Liver (tissue), 9 donors: ENCODE results near the gene PITPNC1. TPM values are rescaled to one million over a fixed set of nuclear protein-coding genes. Genes with fewer than 3 reads are reported as not detected.

Experiments used
- DNase-seq: peaks from one replicate; pipeline ENCODE4 v3.0.0-alpha.2; 2017; ENCODE audit warnings: low spot score
- H3K27ac ChIP-seq, 2 donors: one replicate each; pipeline ENCODE4 v1.7.0; 2013; ENCODE audit warnings: inconsistent platforms in 2 of 2, low read length in 2 of 2, control low read depth in 1 of 2, low read depth in 1 of 2, mild to moderate bottlenecking in 1 of 2
- H3K27me3 ChIP-seq, 4 donors: one replicate each; pipeline versions ENCODE4 v1.6.1 to v1.7.0; 2013; ENCODE audit warnings: low read length in 3 of 4, inconsistent platforms in 1 of 4, mild to moderate bottlenecking in 1 of 4, moderate library complexity in 1 of 4; ENCODE audit not compliant: control insufficient read depth in 4 of 4, insufficient read depth in 4 of 4
- H3K36me3 ChIP-seq, 4 donors: one replicate each; pipeline versions ENCODE4 v1.6.1 to v1.7.0; 2013; ENCODE audit warnings: low read length in 3 of 4, mild to moderate bottlenecking in 3 of 4, low read depth in 1 of 4, moderate library complexity in 1 of 4; ENCODE audit not compliant: control insufficient read depth in 4 of 4, insufficient read depth in 3 of 4
- H3K4me1 ChIP-seq, 4 donors: one replicate each; pipeline versions ENCODE4 v1.6.1 to v1.7.0; 2013; ENCODE audit warnings: low read length in 3 of 4, mild to moderate bottlenecking in 3 of 4, moderate library complexity in 1 of 4; ENCODE audit not compliant: control insufficient read depth in 4 of 4, insufficient read depth in 4 of 4
- H3K4me3 ChIP-seq, 3 donors: one replicate each; pipeline versions ENCODE4 v1.6.1 to v1.7.0; 2013; ENCODE audit warnings: low read length in 3 of 3, control low read depth in 1 of 3, low read depth in 1 of 3, mild to moderate bottlenecking in 1 of 3
- H3K9ac ChIP-seq, 2 donors: one replicate each; pipeline ENCODE4 v1.7.0; 2013; ENCODE audit warnings: low read length in 2 of 2, mild to moderate bottlenecking in 2 of 2, moderate library complexity in 2 of 2, control low read depth in 1 of 2, low read depth in 1 of 2
- H3K9me3 ChIP-seq, 4 donors: one replicate each; pipeline versions ENCODE4 v1.6.1 to v1.7.0; 2013; ENCODE audit warnings: low read length in 3 of 4; ENCODE audit not compliant: control insufficient read depth in 4 of 4
- EGR1 ChIP-seq, 2 donors: IDR thresholded peaks; 2 replicates each; pipeline ENCODE4 v1.6.1; 2016 to 2018; ENCODE audit warnings: antibody characterized with exemption in 2 of 2, low read depth in 2 of 2
- HNF4A ChIP-seq, 2 donors: conservative IDR thresholded peaks; 2 replicates each; pipeline ENCODE4 v1.6.1; 2016; ENCODE audit warnings: antibody characterized with exemption in 2 of 2, mild to moderate bottlenecking in 2 of 2
- JUND ChIP-seq, 2 donors: IDR thresholded peaks; 2 replicates each; pipeline ENCODE4 v1.6.1; 2016; ENCODE audit warnings: antibody characterized with exemption in 2 of 2
- MAX ChIP-seq: IDR thresholded peaks from 2 replicates; pipeline ENCODE4 v1.6.1; 2016; ENCODE audit warnings: antibody characterized with exemption
- NR2F2 ChIP-seq: IDR thresholded peaks from 2 replicates; pipeline ENCODE4 v1.6.1; 2016; ENCODE audit warnings: antibody characterized with exemption
- REST ChIP-seq: IDR thresholded peaks from 2 replicates; pipeline ENCODE4 v1.6.1; 2016; ENCODE audit warnings: antibody characterized with exemption, mild to moderate bottlenecking
- YY1 ChIP-seq: IDR thresholded peaks from 2 replicates; pipeline ENCODE4 v1.6.1; 2016; ENCODE audit warnings: antibody characterized with exemption, mild to moderate bottlenecking
- WGBS: extraction: QIAGEN DNeasy Blood & Tissue Kit; methylation state at CpG from one replicate; pipeline ENCODE4 v1.1.7; 2013; 5-methylcytosine and 5-hydroxymethylcytosine counted together
- polyA plus RNA-seq, 2 donors: library from polyadenylated mRNA; stranded (reverse) in 1 of 2; unstranded in 1 of 2; fragments of 200-250 nt in 1 of 2; fragments of >200 nt in 1 of 2; fragmentation: Nextera tagmentation in 1 of 2; extraction: Ambion mirVana in 1 of 2; gene quantifications; one replicate each; pipeline versions ENCODE4 v1.2.1 to v1.2.3, GENCODE V29; 2013 to 2015
- total RNA-seq, 2 donors: library from RNA; depleted of rRNA; stranded (reverse); fragments of >200 nt; gene quantifications; one replicate each; pipeline ENCODE4 v1.2.3, GENCODE V29; 2014
- TF ChIP-seq, protein P1 (sequence below): IDR thresholded peaks from 2 replicates; pipeline ENCODE4 v1.6.1; 2016; ENCODE audit warnings: antibody characterized with exemption
- donor health status: healthy.
- donor health status: healthy.
- donor health status: healthy.
- donor health status: healthy.
- donor health status: healthy.

PITPNC1 gene
- total and polyA plus RNA-seq, 4 donors, result 2.3 to 10.2 (median 5.7) TPM

GRCh38 chr17:67443931-67444595 lies 67.0 kb downstream of the PITPNC1 start:
- peaks cover 0 to 5% (median 1%) of the 10 kb centered on the region in 4 donors for H3K4me1 ChIP-seq
- no peak overlapping the region for H3K9ac ChIP-seq
- no peaks in the 10 kb centered on the region for H3K27me3 ChIP-seq
- no peaks in the 10 kb centered on the region for H3K9me3 ChIP-seq
- no peak overlapping the region for H3K4me3 ChIP-seq
- no peak for DNase-seq
- WGBS, result 82% methylated on average over 6 of the region's 6 CpGs
- no peaks in the 10 kb centered on the region for H3K36me3 ChIP-seq
- peak overlapping the region in 1 of 2 donors; percentile 3 for H3K27ac ChIP-seq
- TF ChIP-seq REST (no peak), JUND (IDR thresholded peaks at IDR 0.05) (no peak), EGR1 (IDR thresholded peaks at IDR 0.05; ENCODE audit: low read depth in 2 of 2) (no peak), YY1 (no peak), NR2F2 (no peak)

- Histone ChIP-seq H3K9ac (no peak overlapping the region), H3K9me3 (no peaks in the 10 kb centered on the region), H3K4me3 (no peak overlapping the region), H3K27me3 (no peaks in the 10 kb centered on the region), H3K27ac (no peak overlapping the region), H3K4me1 (peaks cover 0 to 2% (median 0%) of the 10 kb centered on the region in 4 donors), H3K36me3 (no peaks in the 10 kb centered on the region)
- 97% methylated on average over 7 of the region's 7 CpGs for WGBS
- no peak for DNase-seq
- TF ChIP-seq, protein P1, sequence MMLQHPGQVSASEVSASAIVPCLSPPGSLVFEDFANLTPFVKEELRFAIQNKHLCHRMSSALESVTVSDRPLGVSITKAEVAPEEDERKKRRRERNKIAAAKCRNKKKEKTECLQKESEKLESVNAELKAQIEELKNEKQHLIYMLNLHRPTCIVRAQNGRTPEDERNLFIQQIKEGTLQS, result no peak
- TF ChIP-seq MAX, result no peak
Measured at GRCh38 chr17:67448449-67448848, 71.4 kb downstream of the PITPNC1 start.

- TF ChIP-seq HNF4A (conservative IDR thresholded peaks at IDR 0.05), result no peak
- WGBS, result 84% methylated on average over 6 of the region's 6 CpGs
- H3K9ac ChIP-seq, result no peak overlapping the region
Measured at GRCh38 chr17:67449065-67449464, 72.0 kb downstream of the PITPNC1 start.

More at GRCh38 chr17:67449065-67449464, 72.0 kb downstream of the PITPNC1 start:
- Histone ChIP-seq H3K9me3 (no peaks in the 10 kb centered on the region), H3K36me3 (no peaks in the 10 kb centered on the region), H3K27ac (no peak overlapping the region), H3K4me1 (peaks cover 0 to 2% (median 0%) of the 10 kb centered on the region in 4 donors), H3K27me3 (no peaks in the 10 kb centered on the region), H3K4me3 (no peak overlapping the region)
- no peak for DNase-seq
